ENCODE data around the gene ZNF786. TPM values are rescaled to one million over a fixed set of nuclear protein-coding genes. Genes with fewer than 3 reads are reported as not detected.
"Not testable (repeated sequence)": the region's sequence is repeated elsewhere in the genome, so short reads cannot be mapped to it uniquely, and the experiment has no call there.

Gene ZNF786
- total and polyA plus RNA-seq, 10 of the 15 experiments (the other 5 are each of a cell fraction or from before 2014, with no cell fraction given) = 0.47 to 7.0 (median 4.2) TPM

GRCh38 chr7:149063476-149063875 lies 27.0 kb downstream of the ZNF786 start:
- Histone ChIP-seq H3K27me3 (replicated peaks in 1 of 2; ENCODE audit: control insufficient read depth in 2 of 2, insufficient read depth in 2 of 2, low read length in 1 of 2) (no peaks in the 10 kb centered on the region), H3K9ac (ENCODE audit: control insufficient read depth, insufficient read depth, low read length) (no peak overlapping the region), H3K79me2 (ENCODE audit: control insufficient read depth, insufficient read depth, low read length) (no peaks in the 10 kb centered on the region), H2AFZ (ENCODE audit: control insufficient read depth, low read depth, low read length) (no peak overlapping the region; the same call in 1 of the 2 replicates), H3K36me3 (ENCODE audit: control insufficient read depth in 2 of 2, insufficient read depth in 2 of 2, low read length in 1 of 2) (no peaks in the 10 kb centered on the region; a peak in 1 of 4 replicates), H3K27ac (ENCODE audit: control insufficient read depth, insufficient read depth) (no peak overlapping the region), H3K4me1 (ENCODE audit: control insufficient read depth, insufficient read depth, low read length) (peaks cover 13% of the 10 kb centered on the region), H3K4me3 (no peak overlapping the region), H4K20me1 (ENCODE audit: control insufficient read depth, insufficient read depth) (no peaks in the 10 kb centered on the region), H3K9me3 (replicated peaks; ENCODE audit: control insufficient read depth, insufficient read depth, low read length) (no peaks in the 10 kb centered on the region), H3K4me2 (ENCODE audit: control insufficient read depth, insufficient read depth) (0 out of 2 replicates have a peak overlapping the region, but pooled peaks have one; percentile 32)
- POLR2A ChIA-PET = no interaction called here
- ATAC-seq (no peak), DNase-seq (ENCODE audit: low read depth, low spot score) (no peak), FAIRE-seq (no peak)
- CTCF ChIA-PET = no interaction called here
- RAD21 ChIA-PET (ENCODE audit: unreplicated experiment) = no interaction called here
- SMC1A ChIA-PET (ENCODE audit: uncharacterized antibody, unreplicated experiment) = no interaction called here
- TF ChIP-seq MEF2A (IDR thresholded peaks at IDR 0.05; ENCODE audit: insufficient read depth, low read depth, low read length) = no peak
- TF ChIP-seq SPI1 (IDR thresholded peaks at IDR 0.05; ENCODE audit: borderline replicate concordance, insufficient read depth, low read depth, low read length) = peak; percentile 67
- BruUV-seq (replicated peaks) = TSS peak; percentile 53
- intact Hi-C loops (cut with micrococcal nuclease; ENCODE audit: unreplicated experiment) = no loop called here
- in situ Hi-C loops (cut with MboI) = no loop called here

GRCh38 chr7:149062217-149062899 lies 28.2 kb downstream of the ZNF786 start:
- H4K20me1 ChIP-seq (ENCODE audit: control insufficient read depth, insufficient read depth); BruUV-seq (replicated peaks); H3K4me3 ChIP-seq; H3K27ac ChIP-seq (ENCODE audit: control insufficient read depth, insufficient read depth); intact Hi-C loops (cut with micrococcal nuclease; ENCODE audit: unreplicated experiment); H3K9ac ChIP-seq (ENCODE audit: control insufficient read depth, insufficient read depth, low read length); FAIRE-seq; H3K9me3 ChIP-seq (replicated peaks; ENCODE audit: control insufficient read depth, insufficient read depth, low read length); ATAC-seq; in situ Hi-C loops (cut with MboI); H3K36me3 ChIP-seq (ENCODE audit: control insufficient read depth in 2 of 2, insufficient read depth in 2 of 2, low read length in 1 of 2); H3K79me2 ChIP-seq (ENCODE audit: control insufficient read depth, insufficient read depth, low read length); H3K27me3 ChIP-seq (replicated peaks in 1 of 2; ENCODE audit: control insufficient read depth in 2 of 2, insufficient read depth in 2 of 2, low read length in 1 of 2); RAD21 ChIA-PET (ENCODE audit: unreplicated experiment); H2AFZ ChIP-seq (ENCODE audit: control insufficient read depth, low read depth, low read length): not testable (repeated sequence)
- DNase-seq (ENCODE audit: low read depth, low spot score) = peak; percentile 12
- ChIA-PET SMC1A (ENCODE audit: uncharacterized antibody, unreplicated experiment) (interaction anchor here (1.2 kb wide), 1 partner anchor 14 kb away, joined by 3 read pairs; no protein-coding TSS in a partner anchor), POLR2A (interaction anchor here (0.6 to 0.9 kb wide), 5 partner anchors 36 to 850 kb away, joined by 3 to 6 read pairs (median 5); no protein-coding TSS in a partner anchor), CTCF (interaction anchor here (1.0 kb wide), 1 partner anchor 57 kb away, joined by 4 read pairs; no protein-coding TSS in a partner anchor)
- H3K4me1 ChIP-seq (ENCODE audit: control insufficient read depth, insufficient read depth, low read length) = peaks cover 13% of the 10 kb centered on the region
- peak overlapping the region; percentile 63 for H3K4me2 ChIP-seq (ENCODE audit: control insufficient read depth, insufficient read depth)
- TF ChIP-seq RUNX3 (IDR thresholded peaks at IDR 0.05; ENCODE audit: low read length) = peak; percentile 11; the same call in 1 of the 2 replicates
- peak; percentile 14; the same call in 1 of the 2 replicates for TF ChIP-seq PAX5 (IDR thresholded peaks at IDR 0.05; ENCODE audit: borderline replicate concordance, low read depth, low read length)
- 72% methylated on average over 10 of the region's 10 CpGs for WGBS (ENCODE audit: insufficient coverage, insufficient replicate concordance, low lambda C conversion rate, missing lambda C conversion rate)
